HG03460 (cell line): ENCODE data around the gene MAP3K5.
"Not testable (repeated sequence)": the region's sequence is repeated elsewhere in the genome, so short reads cannot be mapped to it uniquely, and the experiment has no call there.

Experiments
- ATAC-seq: cut with Tn5 transposase; IDR thresholded peaks from one replicate; pipeline ENCODE4 v1.9.1; 2021; ENCODE audit not compliant: unreplicated experiment

The MAP3K5 gene

GRCh38 chr6:136612666-136613389 is 179.4 kb downstream of the MAP3K5 start:
- ATAC-seq: no peak

- ATAC-seq: no peak
Measured at GRCh38 chr6:136611746-136612145, 180.5 kb downstream of the MAP3K5 start.

- no peak for ATAC-seq
Measured at GRCh38 chr6:136611133-136611532, 181.1 kb downstream of the MAP3K5 start.

GRCh38 chr6:136609873-136610706 is 182.2 kb downstream of the MAP3K5 start:
- no peak for ATAC-seq

GRCh38 chr6:136608991-136609390 is 183.3 kb downstream of the MAP3K5 start:
- ATAC-seq: no peak

- ATAC-seq: peak; percentile 89
Measured at GRCh38 chr6:136607932-136608772, 184.1 kb downstream of the MAP3K5 start.

GRCh38 chr6:136607204-136607931 is 184.9 kb downstream of the MAP3K5 start:
- no peak for ATAC-seq

GRCh38 chr6:136604928-136605510 is 187.3 kb downstream of the MAP3K5 start:
- no peak for ATAC-seq

GRCh38 chr6:136604328-136604825 is 187.9 kb downstream of the MAP3K5 start:
- no peak for ATAC-seq

GRCh38 chr6:136600818-136601217 is 191.5 kb downstream of the MAP3K5 start:
- no peak for ATAC-seq

- ATAC-seq: no peak
Measured at GRCh38 chr6:136599329-136600011, 192.8 kb downstream of the MAP3K5 start.

GRCh38 chr6:136598048-136598447 is 194.2 kb downstream of the MAP3K5 start:
- ATAC-seq: no peak

GRCh38 chr6:136594671-136595070 is 197.6 kb downstream of the MAP3K5 start:
- no peak for ATAC-seq

- peak; percentile 97 for ATAC-seq
Measured at GRCh38 chr6:136593748-136594490, 198.4 kb downstream of the MAP3K5 start.

- no peak for ATAC-seq
Measured at GRCh38 chr6:136592930-136593673, 199.2 kb downstream of the MAP3K5 start.

- ATAC-seq: no peak
Measured at GRCh38 chr6:136591617-136592016, 200.7 kb downstream of the MAP3K5 start.

- not testable (repeated sequence) for ATAC-seq
Measured at GRCh38 chr6:136590846-136591245, 201.4 kb downstream of the MAP3K5 start.

GRCh38 chr6:136587527-136587926 is 204.8 kb downstream of the MAP3K5 start:
- ATAC-seq: no peak
